ENCODE results near the gene KCNB1. TPM values are rescaled to one million over a fixed set of nuclear protein-coding genes. Genes with fewer than 3 reads are reported as not detected.

The KCNB1 gene
- total RNA-seq, 3 donors from 2014 or later = 3.9 to 21.8 (median 5.1) TPM

DNA sequence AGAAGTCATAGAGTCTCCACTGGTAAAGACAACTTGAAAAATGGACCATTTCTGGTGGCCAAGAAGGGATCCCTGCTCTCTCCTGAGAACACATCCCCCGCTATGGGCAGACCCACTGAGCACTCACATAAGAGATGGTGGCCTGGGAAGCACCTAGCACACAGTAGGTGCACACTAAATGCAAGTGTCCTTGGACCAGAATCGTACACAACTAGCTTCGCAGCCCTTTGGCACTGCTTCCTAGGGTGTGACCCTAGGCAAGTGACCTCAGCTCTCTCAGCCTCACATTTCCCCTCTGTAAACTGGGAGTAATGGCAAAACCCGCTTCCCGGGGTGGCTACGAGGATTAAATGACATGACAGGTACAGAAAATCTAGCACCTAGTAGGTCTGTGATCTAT is 35.1 kb downstream of the KCNB1 start:
- Histone ChIP-seq H3K4me3 (no peak overlapping the region), H3K9me3 (no peaks in the 10 kb centered on the region), H3K27ac (peak overlapping the region; percentile 57 to 67), H3K36me3 (no peaks in the 10 kb centered on the region), H3K4me1 (peaks cover 0 to 9% of the 10 kb centered on the region in 2 donors), H3K27me3 (no peaks in the 10 kb centered on the region)
- DNase-seq (ENCODE audit: low spot score in 2 of 2) = no peak
- no peak for TF ChIP-seq POLR2AphosphoS5 (IDR thresholded peaks at IDR 0.05)
- no peak for TF ChIP-seq POLR2A (IDR thresholded peaks at IDR 0.05)
- no peak for TF ChIP-seq CTCF (IDR thresholded peaks at IDR 0.05)
- intact Hi-C loops (cut with DNase I; ENCODE audit: low total_unique reads) = no loop called here

DNA sequence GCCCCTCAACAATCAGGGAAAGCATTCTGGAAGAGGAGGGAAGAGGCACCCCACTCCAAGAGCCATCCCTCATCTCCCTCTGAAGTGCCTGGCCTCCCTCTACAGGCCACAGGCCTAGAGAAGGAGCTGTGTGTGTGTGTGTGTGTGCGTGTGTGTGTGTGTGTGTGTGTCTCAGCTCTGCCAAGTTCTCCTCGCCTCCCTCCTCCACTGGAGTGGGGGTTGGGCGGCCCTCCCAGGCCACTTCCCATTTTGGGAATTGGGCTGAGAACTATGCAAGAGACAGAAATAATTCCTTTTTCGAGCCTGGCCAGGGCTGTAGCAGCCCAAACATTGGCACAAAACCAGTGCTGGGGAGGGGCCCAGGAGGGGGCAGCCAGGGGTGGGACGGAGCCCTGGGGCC is 35.7 kb downstream of the KCNB1 start:
- Histone ChIP-seq H3K27me3 (no peaks in the 10 kb centered on the region), H3K4me1 (peaks cover 0 to 9% of the 10 kb centered on the region in 2 donors), H3K4me3 (no peak overlapping the region), H3K27ac (peak overlapping the region; percentile 57 to 67), H3K36me3 (no peaks in the 10 kb centered on the region), H3K9me3 (no peaks in the 10 kb centered on the region)
- TF ChIP-seq CTCF (IDR thresholded peaks at IDR 0.05) (no peak), POLR2A (IDR thresholded peaks at IDR 0.05) (no peak), POLR2AphosphoS5 (IDR thresholded peaks at IDR 0.05) (peak in 1 of 3 donors; percentile 35)
- intact Hi-C loops (cut with DNase I; ENCODE audit: low total_unique reads) = no loop called here
- DNase-seq (ENCODE audit: low spot score in 2 of 2) = peak in 1 of 2 donors; percentile 75

DNA sequence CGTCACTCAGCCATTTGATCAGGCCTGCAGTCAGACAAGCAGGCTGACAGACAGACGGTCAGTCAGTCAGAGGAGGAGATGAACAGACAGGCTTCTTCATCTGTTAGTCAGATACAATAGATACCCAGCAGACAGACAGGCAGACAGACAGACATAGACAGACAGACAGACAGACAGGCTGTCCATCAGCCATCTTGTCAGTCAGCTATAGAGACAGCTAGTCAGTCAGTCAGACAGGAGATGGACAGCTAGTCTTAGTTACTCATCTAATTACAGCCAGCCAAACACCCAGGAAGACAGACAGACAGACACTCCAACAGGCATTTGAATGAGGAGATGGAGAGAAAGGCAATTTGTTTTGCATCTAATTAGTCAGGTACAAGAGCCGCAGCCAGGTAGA is 36.4 kb downstream of the KCNB1 start:
- TF ChIP-seq CTCF (IDR thresholded peaks at IDR 0.05) (no peak), POLR2AphosphoS5 (IDR thresholded peaks at IDR 0.05) (no peak), POLR2A (IDR thresholded peaks at IDR 0.05) (no peak)
- no peaks in the 10 kb centered on the region for H3K9me3 ChIP-seq
- no peaks in the 10 kb centered on the region for H3K36me3 ChIP-seq
- H3K4me1 ChIP-seq = peaks cover 0 to 9% of the 10 kb centered on the region in 2 donors
- no peak overlapping the region for H3K4me3 ChIP-seq
- no peak for DNase-seq (ENCODE audit: low spot score in 2 of 2)
- H3K27ac ChIP-seq = peak overlapping the region; percentile 57 to 67
- intact Hi-C loops (cut with DNase I; ENCODE audit: low total_unique reads) = no loop called here
- no peaks in the 10 kb centered on the region for H3K27me3 ChIP-seq

DNA sequence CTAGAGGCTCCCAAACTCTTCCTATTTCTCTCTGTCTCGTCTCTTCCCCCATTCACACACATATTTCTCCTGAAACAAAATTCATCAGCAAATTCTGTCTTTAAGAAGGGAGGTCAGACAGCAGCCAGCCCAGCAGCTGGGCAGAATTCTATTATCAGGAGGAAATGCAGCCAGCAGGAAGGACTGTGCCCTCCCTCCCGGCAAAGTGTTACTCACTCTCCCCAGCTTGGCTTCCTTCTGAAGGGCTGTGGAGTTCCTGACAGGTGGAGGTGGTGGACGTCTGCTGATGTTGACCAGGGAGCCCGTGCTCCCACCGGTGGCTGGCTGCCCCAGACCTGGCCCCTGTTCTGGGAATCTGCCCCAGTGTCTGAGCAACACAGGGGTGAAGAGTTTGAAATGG is 37.3 kb downstream of the KCNB1 start:
- no peaks in the 10 kb centered on the region for H3K36me3 ChIP-seq
- DNase-seq (ENCODE audit: low spot score in 2 of 2) = no peak
- no peaks in the 10 kb centered on the region for H3K9me3 ChIP-seq
- H3K27ac ChIP-seq = peak overlapping the region in 1 of 2 donors; percentile 14
- no peak for TF ChIP-seq POLR2AphosphoS5 (IDR thresholded peaks at IDR 0.05)
- no peak for TF ChIP-seq CTCF (IDR thresholded peaks at IDR 0.05)
- TF ChIP-seq POLR2A (IDR thresholded peaks at IDR 0.05) = no peak
- H3K4me3 ChIP-seq = no peak overlapping the region
- H3K27me3 ChIP-seq = no peaks in the 10 kb centered on the region
- H3K4me1 ChIP-seq = peaks cover 0 to 9% of the 10 kb centered on the region in 2 donors
- intact Hi-C loops (cut with DNase I; ENCODE audit: low total_unique reads) = no loop called here

DNA sequence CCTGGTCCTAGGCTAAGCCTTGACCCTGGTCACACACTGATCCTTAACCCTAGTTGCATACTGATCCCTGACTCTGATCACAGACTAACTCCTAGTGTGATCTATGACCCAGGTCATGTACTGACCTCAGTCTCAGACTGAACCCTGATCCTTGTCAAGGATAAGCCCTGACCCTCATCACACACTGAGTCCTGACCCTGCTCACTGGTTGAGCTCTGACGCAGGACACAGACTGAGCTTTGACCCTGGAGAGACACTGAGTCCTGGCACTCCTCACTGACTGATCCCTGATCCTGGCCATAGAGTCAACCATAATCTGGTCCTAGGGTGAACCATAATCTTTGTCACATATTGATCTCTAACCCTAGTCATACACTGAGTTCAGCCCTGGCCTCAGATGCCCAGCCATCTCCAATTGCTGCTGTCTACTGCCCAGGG is 37.9 kb downstream of the KCNB1 start:
- DNase-seq (ENCODE audit: low spot score in 2 of 2) = no peak
- Histone ChIP-seq H3K4me1 (peaks cover 0 to 9% of the 10 kb centered on the region in 2 donors), H3K36me3 (no peaks in the 10 kb centered on the region), H3K27me3 (no peaks in the 10 kb centered on the region), H3K27ac (no peak overlapping the region), H3K9me3 (no peaks in the 10 kb centered on the region), H3K4me3 (no peak overlapping the region)
- TF ChIP-seq CTCF (IDR thresholded peaks at IDR 0.05) = no peak
- TF ChIP-seq POLR2A (IDR thresholded peaks at IDR 0.05) = no peak
- TF ChIP-seq POLR2AphosphoS5 (IDR thresholded peaks at IDR 0.05) = no peak
- intact Hi-C loops (cut with DNase I; ENCODE audit: low total_unique reads) = no loop called here

Measured in breast epithelium (tissue), 4 donors.